GM12891 (cell line): ENCODE measurements around the gene SIRPA.
A peak's percentile ranks its signal among the peaks of the same experiment; 100 is the strongest.

Experiments used
- DNase-seq: peaks from one replicate; pipeline ENCODE4 v3.0.0; 2011; ENCODE audit warnings: low spot score; ENCODE audit not compliant: insufficient read length
- FAIRE-seq: peaks from 2 replicates; lab custom pipeline; 2011; peaks lifted over from hg19 to GRCh38; lab: Jason Lieb, UNC
- PAX5 ChIP-seq: IDR thresholded peaks from 2 replicates; pipeline ENCODE4 v1.6.1; 2011; ENCODE audit warnings: low read length, moderate library complexity, mild to moderate bottlenecking; ENCODE audit not compliant: insufficient read depth, severe bottlenecking
- POLR2A ChIP-seq: IDR thresholded peaks from 2 replicates; pipeline ENCODE4 v1.6.1; 2011; ENCODE audit warnings: low read depth, low read length, control low read depth
- POLR2AphosphoS5 ChIP-seq: IDR thresholded peaks from 2 replicates; pipeline ENCODE4 v1.6.1; 2011; ENCODE audit warnings: low read depth, low read length, control low read depth
- POU2F2 ChIP-seq: IDR thresholded peaks from 2 replicates; pipeline ENCODE4 v1.6.1; 2011; ENCODE audit warnings: low read depth, mild to moderate bottlenecking, control low read depth, low read length, moderate library complexity
- SPI1 ChIP-seq: IDR thresholded peaks from 2 replicates; pipeline ENCODE4 v1.6.1; 2011; ENCODE audit warnings: low read depth, low read length, control low read depth
- TAF1 ChIP-seq: IDR thresholded peaks from 2 replicates; pipeline ENCODE4 v1.6.1; 2011; ENCODE audit warnings: low read depth, low read length, control low read depth

Gene SIRPA

GRCh38 chr20:1893721-1894470 lies 1.3 kb upstream of the SIRPA start:
- FAIRE-seq (peak; percentile 33), DNase-seq (no peak)
- TF ChIP-seq SPI1 = no peak
- TF ChIP-seq POLR2A = no peak
- TF ChIP-seq PAX5 = no peak
- no peak for TF ChIP-seq TAF1
- no peak for TF ChIP-seq POU2F2
- no peak for TF ChIP-seq POLR2AphosphoS5

- TF ChIP-seq TAF1 (no peak), POLR2AphosphoS5 (no peak), PAX5 (no peak), SPI1 (no peak), POLR2A (no peak), POU2F2 (no peak)
- FAIRE-seq = no peak
- peak; percentile 57 for DNase-seq
Observed at GRCh38 chr20:1894471-1894950, 696 bp upstream of the SIRPA start.

- FAIRE-seq (peak; percentile 45), DNase-seq (no peak)
- no peak for TF ChIP-seq TAF1
- TF ChIP-seq SPI1 = no peak
- TF ChIP-seq PAX5 = no peak
- TF ChIP-seq POLR2AphosphoS5 = no peak
- TF ChIP-seq POU2F2 = no peak
- TF ChIP-seq POLR2A = no peak
Observed at GRCh38 chr20:1895674-1896483, 672 bp downstream of the SIRPA start.

GRCh38 chr20:1896484-1897258 lies 1.5 kb downstream of the SIRPA start:
- TF ChIP-seq POU2F2 (no peak), PAX5 (no peak), SPI1 (no peak), POLR2A (no peak), POLR2AphosphoS5 (no peak), TAF1 (no peak)
- no peak for DNase-seq
- FAIRE-seq = peak; percentile 71

GRCh38 chr20:1897541-1897940 lies 2.3 kb downstream of the SIRPA start:
- FAIRE-seq (no peak), DNase-seq (no peak)
- TF ChIP-seq PAX5 = no peak
- TF ChIP-seq SPI1 = no peak
- no peak for TF ChIP-seq TAF1
- TF ChIP-seq POLR2AphosphoS5 = no peak
- TF ChIP-seq POLR2A = no peak
- no peak for TF ChIP-seq POU2F2

GRCh38 chr20:1897965-1898464 lies 2.8 kb downstream of the SIRPA start:
- peak; percentile 87 for FAIRE-seq
- TF ChIP-seq POU2F2 (no peak), SPI1 (peak; percentile 99)
- peak; percentile 46 for DNase-seq

- no peak for DNase-seq
- FAIRE-seq = no peak
- TF ChIP-seq SPI1 (no peak), POU2F2 (no peak), POLR2A (no peak), POLR2AphosphoS5 (no peak), TAF1 (no peak), PAX5 (no peak)
Observed at GRCh38 chr20:1898482-1899240, 3.5 kb downstream of the SIRPA start.

- FAIRE-seq (no peak), DNase-seq (no peak)
Observed at GRCh38 chr20:1899241-1899525, 4.0 kb downstream of the SIRPA start.

More at GRCh38 chr20:1899241-1899525, 4.0 kb downstream of the SIRPA start:
- no peak for TF ChIP-seq PAX5
- TF ChIP-seq SPI1 = no peak
- no peak for TF ChIP-seq POU2F2
- no peak for TF ChIP-seq POLR2AphosphoS5
- no peak for TF ChIP-seq POLR2A
- no peak for TF ChIP-seq TAF1
